Activated T-helper 1 cell treated with anti-CD3 and anti-CD28 coated beads, Interleukin-2, amount 50 U/mL, for 16 hours (primary cell): ENCODE data around the gene SMAD6.

Experiments used
- DNase-seq, 2 donors: peaks; one replicate each; pipeline ENCODE4 v3.0.0-alpha.2; 2020; ENCODE audit warnings: low read depth in 1 of 2, low spot score in 1 of 2

SMAD6 gene

GRCh38 chr15:66739287-66739686 lies 37.3 kb downstream of the SMAD6 start:
- no peak for DNase-seq

- DNase-seq, result no peak
These were observed 38.8 kb downstream of the SMAD6 start for GRCh38 chr15:66740802-66741201.

GRCh38 chr15:66741646-66742045 lies 39.6 kb downstream of the SMAD6 start:
- DNase-seq, result no peak

- DNase-seq, result no peak
These were observed 40.2 kb downstream of the SMAD6 start for GRCh38 chr15:66742286-66742685.

GRCh38 chr15:66743204-66743603 lies 41.2 kb downstream of the SMAD6 start:
- DNase-seq, result no peak

- DNase-seq, result no peak
These were observed 41.9 kb downstream of the SMAD6 start for GRCh38 chr15:66743703-66744536.

- DNase-seq, result no peak
These were observed 42.7 kb downstream of the SMAD6 start for GRCh38 chr15:66744610-66745279.

GRCh38 chr15:66745530-66746230 lies 43.6 kb downstream of the SMAD6 start:
- no peak for DNase-seq

- no peak for DNase-seq
These were observed 44.2 kb downstream of the SMAD6 start for GRCh38 chr15:66746231-66746605.

- no peak for DNase-seq
These were observed 45.2 kb downstream of the SMAD6 start for GRCh38 chr15:66747223-66747622.

- no peak for DNase-seq
These were observed 46.1 kb downstream of the SMAD6 start for GRCh38 chr15:66747886-66748707.

- no peak for DNase-seq
These were observed 46.6 kb downstream of the SMAD6 start for GRCh38 chr15:66748708-66749035.

GRCh38 chr15:66749841-66750575 lies 48.0 kb downstream of the SMAD6 start:
- DNase-seq, result no peak

- no peak for DNase-seq
These were observed 48.6 kb downstream of the SMAD6 start for GRCh38 chr15:66750609-66751008.

GRCh38 chr15:66751579-66751978 lies 49.5 kb downstream of the SMAD6 start:
- DNase-seq, result no peak

GRCh38 chr15:66752078-66752477 lies 50.0 kb downstream of the SMAD6 start:
- DNase-seq, result no peak

GRCh38 chr15:66753687-66754377 lies 51.8 kb downstream of the SMAD6 start:
- DNase-seq, result no peak

GRCh38 chr15:66754789-66755188 lies 52.8 kb downstream of the SMAD6 start:
- no peak for DNase-seq

GRCh38 chr15:66755298-66756068 lies 53.4 kb downstream of the SMAD6 start:
- DNase-seq, result no peak
